Stimulated activated naive CD4-positive, alpha-beta T cell (primary cell): ENCODE measurements around the gene TIGD1.

ENCODE experiments used
- DNase-seq, 6 experiments: peaks; one replicate each; lab custom pipeline; 2025; lab: John Stamatoyannopoulos, UW

TIGD1 gene

DNA sequence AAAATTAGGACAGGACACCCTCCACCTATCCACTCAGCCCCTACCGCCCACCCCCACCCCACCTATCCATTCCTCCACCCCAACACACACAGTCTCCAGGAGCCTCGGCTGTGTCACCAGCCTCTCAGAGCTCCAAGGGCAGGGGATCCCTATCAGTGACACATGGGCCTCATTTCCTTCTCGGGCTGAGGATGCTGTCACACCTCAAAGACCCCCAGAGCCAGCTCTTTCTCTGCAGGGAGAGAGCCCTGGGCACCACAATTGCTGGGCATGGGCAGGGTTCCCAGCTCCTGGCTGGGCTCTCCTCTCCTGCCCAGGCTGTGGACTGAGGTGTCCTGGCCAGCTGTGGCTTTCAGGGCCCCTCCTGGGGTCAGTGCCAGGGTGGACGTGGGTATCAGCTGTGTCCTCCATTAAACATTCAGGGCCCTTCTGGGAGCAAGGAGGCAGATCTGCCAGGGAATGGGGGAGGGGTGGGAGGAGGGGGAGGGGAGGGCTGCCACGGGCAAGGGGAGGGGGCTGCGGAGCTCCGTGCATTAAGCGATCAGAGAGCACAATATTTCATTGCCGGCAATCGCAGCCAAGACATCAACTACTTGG is 48.5 kb downstream of the TIGD1 start:
- no peak for DNase-seq

DNA sequence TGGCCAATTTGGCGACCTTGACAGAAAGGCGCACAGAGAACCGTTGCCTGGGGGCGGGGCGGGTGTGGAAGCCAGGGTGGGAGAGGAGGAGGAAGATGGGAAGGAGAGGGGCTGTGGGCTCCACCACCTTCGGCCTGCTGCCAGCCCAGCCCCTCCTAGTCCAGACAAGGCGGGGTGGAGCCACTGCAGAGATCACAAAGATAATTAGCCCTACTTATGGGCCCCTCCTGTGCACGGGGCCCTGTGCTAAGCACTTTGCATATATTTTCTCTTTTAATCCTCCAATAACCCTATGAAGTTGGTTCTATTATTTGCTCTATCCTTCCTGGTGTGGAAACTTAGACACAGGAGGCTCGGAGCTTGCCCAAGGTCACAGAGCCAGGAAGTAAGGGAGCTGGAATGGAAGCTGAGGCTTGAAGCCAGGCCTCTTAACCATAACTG is 49.0 kb downstream of the TIGD1 start:
- DNase-seq: no peak

DNA sequence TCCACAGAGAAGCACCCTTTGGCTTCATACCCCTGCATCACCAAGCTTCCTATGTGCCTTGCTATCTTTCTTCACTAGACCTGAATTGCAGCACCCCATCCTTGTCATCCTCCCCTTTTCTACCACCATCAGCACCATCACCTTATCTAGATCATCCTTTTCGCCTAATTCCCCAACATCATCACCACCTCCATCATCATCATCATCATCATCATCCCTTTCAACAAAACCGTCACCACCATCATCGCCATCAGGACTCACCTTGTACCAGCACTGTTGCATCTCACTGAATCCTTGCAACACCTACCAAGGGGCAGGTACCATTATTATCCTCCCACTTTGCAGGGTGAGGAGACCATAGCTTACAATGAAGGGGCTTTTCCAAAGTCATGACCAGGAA is 51.9 kb downstream of the TIGD1 start:
- no peak for DNase-seq
